CD4-positive, alpha-beta T cell (primary cell): ENCODE data around the gene SH3BP2. TPM values are rescaled to one million over a fixed set of nuclear protein-coding genes. Genes with fewer than 3 reads are reported as not detected.

Experiments
- ATAC-seq: fragments of 200-7000 bp; cut with Tn5 transposase; one replicate; pipeline ENCODE4 v1.10.0; 2022; ENCODE audit warnings: mild to moderate bottlenecking; ENCODE audit not compliant: poor library complexity
- CTCF ChIA-PET: fragments of 350-600 bp; sonication (Branson Sonifier 250); formaldehyde crosslinking; loops from one replicate; lab custom pipeline; 2021; ENCODE audit warnings: antibody characterized with exemption, inconsistent platforms; lab: Charles Lee
- POLR2A ChIA-PET: fragments of 350-600 bp; sonication (Branson Sonifier 250); formaldehyde crosslinking; loops from one replicate; lab custom pipeline; 2021; ENCODE audit warnings: antibody characterized with exemption, inconsistent platforms; lab: Charles Lee
- DNase-seq, 14 experiments: peaks; one replicate each; pipeline ENCODE4 v3.0.0-alpha.2; 2013 to 2020; ENCODE audit warnings: mixed read lengths in 2 of 14
- H3K27ac ChIP-seq, 2 donors: one replicate each; pipeline versions ENCODE4 v1.5.1 to v1.7.0; 2013; ENCODE audit warnings: low read length in 2 of 2, low read depth in 1 of 2, mild to moderate bottlenecking in 1 of 2
- H3K27me3 ChIP-seq, 2 experiments: 1 replicate in 1 of 2; 2 replicates in 1 of 2; pipeline versions ENCODE4 v1.6.1 to v1.7.0; 2013; ENCODE audit warnings: low read length in 2 of 2, control low read depth in 1 of 2, mild to moderate bottlenecking in 1 of 2, moderate library complexity in 1 of 2; ENCODE audit not compliant: insufficient read depth in 2 of 2, control insufficient read depth in 1 of 2
- H3K36me3 ChIP-seq: one replicate; pipeline ENCODE4 v1.6.1; 2013; ENCODE audit warnings: low read length, control low read depth; ENCODE audit not compliant: insufficient read depth
- H3K4me1 ChIP-seq: one replicate; pipeline ENCODE4 v1.6.1; 2013; ENCODE audit warnings: low read length, control low read depth; ENCODE audit not compliant: insufficient read depth
- H3K4me3 ChIP-seq: one replicate; pipeline ENCODE4 v1.5.1; 2013; ENCODE audit warnings: mild to moderate bottlenecking, low read length, moderate library complexity
- H3K9me3 ChIP-seq, 2 experiments: 1 replicate in 1 of 2; 2 replicates in 1 of 2; pipeline versions ENCODE4 v1.6.1 to v1.7.0; 2013; ENCODE audit warnings: low read length in 2 of 2, mild to moderate bottlenecking in 2 of 2, control low read depth in 1 of 2, moderate library complexity in 1 of 2; ENCODE audit not compliant: control insufficient read depth in 1 of 2, insufficient read depth in 1 of 2
- H3K27ac Mint-ChIP-seq: one replicate; pipeline ENCODE4 v1.8.0; 2020; ENCODE audit warnings: mixed read lengths
- H3K27me3 Mint-ChIP-seq: one replicate; pipeline ENCODE4 v1.8.0; 2021; ENCODE audit warnings: mixed read lengths
- H3K36me3 Mint-ChIP-seq: one replicate; pipeline ENCODE4 v1.8.0; 2021; ENCODE audit warnings: low read depth, mixed read lengths
- H3K4me1 Mint-ChIP-seq: one replicate; pipeline ENCODE4 v1.8.0; 2021; ENCODE audit warnings: low read depth, mixed read lengths
- H3K4me3 Mint-ChIP-seq: one replicate; pipeline ENCODE4 v1.8.0; 2020; ENCODE audit warnings: mild to moderate bottlenecking, mixed read lengths
- H3K9me3 Mint-ChIP-seq: one replicate; pipeline ENCODE4 v1.8.0; 2020; ENCODE audit warnings: mixed read lengths
- CTCF ChIP-seq: fragments of 200-600 bp; IDR thresholded peaks from one replicate; pipeline ENCODE4 v1.8.0; 2022; ENCODE audit warnings: antibody characterized with exemption, mild to moderate bottlenecking
- intact Hi-C, 2 experiments: fragments of 100-400 bp; cut with DNase I in 1 of 2; cut with micrococcal nuclease in 1 of 2; formaldehyde crosslinking; loops; one replicate each; pipeline versions ENCODE4 v1.15.1 to v1.9.0; 2023 to 2025; cut with DNase I, micrococcal nuclease
- total RNA-seq, 174 experiments: library from RNA in 2 of 174; stranded (reverse) in 2 of 174; gene quantifications; one replicate each; pipeline ENCODE4 v1.2.3 and lab custom pipeline; 2021 to 2026

Gene SH3BP2
- total RNA-seq, 2 experiments from 2014 or later, result 30.1 to 30.5 TPM

DNA sequence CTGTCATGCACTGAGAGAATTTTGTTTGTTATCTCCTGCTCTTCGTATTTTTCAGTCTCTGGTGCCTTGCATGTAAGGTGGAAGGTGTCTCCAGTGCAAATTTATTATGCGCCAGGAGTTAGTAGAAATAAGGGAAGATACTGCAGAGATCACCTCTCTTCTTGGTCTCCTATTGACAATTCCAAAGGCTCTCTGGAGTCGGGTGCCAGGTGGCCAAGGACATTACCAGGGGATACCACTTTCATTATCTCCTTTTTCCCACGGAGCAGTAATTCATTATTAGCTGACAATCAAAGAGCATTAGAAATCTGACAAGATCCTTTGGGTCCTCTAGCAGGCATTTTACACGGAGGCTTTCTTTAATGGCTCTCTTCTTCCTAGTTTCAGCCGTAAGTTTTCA lies 76.8 kb downstream of the SH3BP2 start:
- H3K4me1 Mint-ChIP-seq, result peaks cover 82% of the 10 kb centered on the region
- no peak overlapping the region for H3K4me3 Mint-ChIP-seq
- CTCF ChIA-PET, result no interaction called here

DNA sequence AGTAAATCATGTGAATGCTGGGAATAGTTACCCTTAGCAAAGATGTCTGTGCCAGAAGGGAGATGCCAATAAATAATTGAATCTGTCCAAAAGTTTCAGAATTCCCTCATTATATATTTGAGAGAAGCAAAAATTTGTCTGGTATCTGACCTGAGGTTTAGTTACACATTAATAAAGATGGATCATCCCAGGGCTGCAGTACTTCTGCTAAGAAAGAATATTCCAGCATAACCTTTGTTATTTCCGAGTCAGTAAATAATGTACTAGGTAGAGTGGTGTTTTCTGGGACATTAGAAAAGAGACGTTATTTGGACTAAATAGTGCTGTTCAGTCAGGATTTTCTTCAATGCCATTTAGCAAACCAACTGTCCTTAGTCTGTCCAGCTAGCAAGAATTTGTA lies 77.2 kb downstream of the SH3BP2 start:
- no peak overlapping the region for H3K4me3 ChIP-seq
- H3K36me3 ChIP-seq, result peaks cover 19% of the 10 kb centered on the region
- ChIA-PET POLR2A (interaction anchor here (3.5 kb wide), 1 partner anchor 8 kb away, joined by 12 read pairs; no protein-coding TSS in a partner anchor), CTCF (no interaction called here)
- H3K27me3 ChIP-seq, result no peaks in the 10 kb centered on the region
- peaks cover 36% of the 10 kb centered on the region for H3K4me1 ChIP-seq
- no peak for DNase-seq
- H3K27me3 Mint-ChIP-seq, result no peaks in the 10 kb centered on the region
- H3K9me3 Mint-ChIP-seq, result no peaks in the 10 kb centered on the region
- no peak overlapping the region for H3K4me3 Mint-ChIP-seq
- TF ChIP-seq CTCF, result no peak
- H3K4me1 Mint-ChIP-seq, result peaks cover 78% of the 10 kb centered on the region
- ATAC-seq, result no peak
- peaks cover 20% of the 10 kb centered on the region for H3K36me3 Mint-ChIP-seq
- peak overlapping the region; percentile 57 for H3K27ac Mint-ChIP-seq
- intact Hi-C loops, result loop anchor here in 1 of 2 experiments (5.0 kb wide), 1 partner anchor 108 kb away; no protein-coding TSS in a partner anchor
- no peak overlapping the region for H3K27ac ChIP-seq
- H3K9me3 ChIP-seq, result no peaks in the 10 kb centered on the region

More for the DNA sequence above, 76.8 kb downstream of the SH3BP2 start:
- H3K9me3 Mint-ChIP-seq, result no peaks in the 10 kb centered on the region
- TF ChIP-seq CTCF, result no peak
- Histone ChIP-seq H3K4me3 (no peak overlapping the region), H3K9me3 (no peaks in the 10 kb centered on the region), H3K27ac (no peak overlapping the region), H3K36me3 (peaks cover 19% of the 10 kb centered on the region), H3K27me3 (no peaks in the 10 kb centered on the region), H3K4me1 (peaks cover 34% of the 10 kb centered on the region)
- intact Hi-C loops, result loop anchor here in 1 of 2 experiments (5.0 kb wide), 1 partner anchor 107 kb away; no protein-coding TSS in a partner anchor
- H3K27me3 Mint-ChIP-seq, result no peaks in the 10 kb centered on the region
- H3K27ac Mint-ChIP-seq, result peak overlapping the region; percentile 57
- ATAC-seq (no peak), DNase-seq (no peak)
- POLR2A ChIA-PET, result interaction anchor here (3.5 kb wide), 1 partner anchor 8 kb away, joined by 12 read pairs; no protein-coding TSS in a partner anchor
- H3K36me3 Mint-ChIP-seq, result peaks cover 19% of the 10 kb centered on the region

DNA sequence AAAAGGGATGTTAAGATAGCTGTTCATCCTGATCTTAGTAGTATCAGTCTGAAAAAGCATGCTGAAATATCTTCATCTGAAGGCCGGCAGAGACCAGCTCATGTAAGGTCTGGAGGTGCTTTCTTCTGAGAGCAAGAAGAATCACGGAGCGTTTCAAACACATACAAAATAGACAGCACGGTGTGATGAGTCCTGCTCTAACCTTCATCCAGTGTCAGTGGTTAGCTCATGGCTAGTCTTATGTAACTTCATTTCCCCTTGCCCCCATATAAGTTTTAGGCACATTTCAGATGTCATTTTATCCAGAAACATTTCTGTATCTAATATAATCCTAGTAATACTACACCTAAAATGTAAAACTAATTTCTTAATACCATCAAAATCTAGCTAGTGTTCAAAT lies 78.6 kb downstream of the SH3BP2 start:
- Mint-ChIP-seq H3K27ac (peak overlapping the region; percentile 66), H3K9me3 (no peaks in the 10 kb centered on the region), H3K36me3 (peaks cover 32% of the 10 kb centered on the region), H3K4me1 (peaks cover 77% of the 10 kb centered on the region), H3K4me3 (no peak overlapping the region), H3K27me3 (no peaks in the 10 kb centered on the region)
- intact Hi-C loops, result loop anchor here in 1 of 2 experiments (5.0 kb wide), 1 partner anchor 109 kb away; no protein-coding TSS in a partner anchor
- Histone ChIP-seq H3K4me1 (peaks cover 32% of the 10 kb centered on the region), H3K27ac (no peak overlapping the region), H3K4me3 (no peak overlapping the region), H3K36me3 (peaks cover 27% of the 10 kb centered on the region), H3K27me3 (no peaks in the 10 kb centered on the region), H3K9me3 (no peaks in the 10 kb centered on the region)
- POLR2A ChIA-PET, result interaction anchor here (0.6 to 3.5 kb wide), 2 partner anchors 9 to 33 kb away, joined by 3 to 12 read pairs; no protein-coding TSS in a partner anchor
- TF ChIP-seq CTCF, result no peak
- ATAC-seq (no peak), DNase-seq (no peak)
- CTCF ChIA-PET, result interaction anchor here (0.5 to 1.0 kb wide), 2 partner anchors 89 to 244 kb away, joined by 3 read pairs; no protein-coding TSS in a partner anchor
